ENCODE data around the gene AHCYL2. TPM values are rescaled to one million over a fixed set of nuclear protein-coding genes. Genes with fewer than 3 reads are reported as not detected.

The AHCYL2 gene
- total and polyA plus RNA-seq, 4 experiments from 2014 or later: 8.6 to 16.5 (median 12.1) TPM

DNA sequence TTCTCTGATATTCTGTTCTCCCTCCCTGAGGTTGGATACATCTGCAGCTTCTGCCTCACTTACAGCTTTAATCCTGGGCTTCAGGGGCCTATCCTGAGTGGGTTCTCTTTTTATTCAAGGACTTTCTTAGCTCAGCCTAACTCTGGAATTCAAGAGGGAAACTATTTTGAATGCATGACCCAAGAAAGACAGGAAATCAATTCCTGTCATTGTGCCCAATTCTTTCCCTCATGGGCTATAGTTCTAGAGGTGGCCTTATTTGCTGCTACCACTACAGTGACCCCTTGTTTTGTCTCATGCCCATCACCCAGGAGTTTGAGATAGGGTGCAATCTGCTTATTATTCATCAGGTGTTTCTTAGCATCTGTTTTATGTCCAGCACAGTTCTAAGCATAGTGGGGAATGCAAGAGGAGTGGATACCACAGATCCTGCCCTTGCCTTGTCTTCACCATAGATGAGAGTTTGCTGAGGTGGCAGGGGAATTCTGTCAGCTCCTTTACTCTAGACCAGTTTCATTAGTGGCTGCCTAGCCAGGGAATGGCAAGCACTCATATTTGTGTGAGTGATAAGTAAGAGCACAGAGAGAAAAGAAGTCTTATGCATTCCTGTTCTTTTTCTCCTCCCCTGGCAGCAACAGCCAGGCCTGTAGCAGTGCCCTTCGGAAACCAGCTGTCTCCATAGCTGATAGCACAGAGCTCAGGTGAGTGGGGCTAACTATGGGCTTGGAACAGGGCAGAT, 228.8 kb downstream of the AHCYL2 start:
- Mint-ChIP-seq H3K27ac (no peak overlapping the region), H3K4me3 (no peak overlapping the region), H3K27me3 (no peaks in the 10 kb centered on the region), H3K9me3 (peaks cover 0 to 11% (median 6%) of the 10 kb centered on the region in 8 donors), H3K4me1 (no peaks in the 10 kb centered on the region), H3K36me3 (peaks cover 3 to 6% of the 10 kb centered on the region in 2 donors)
- Histone ChIP-seq H3K27me3 (ENCODE audit: insufficient read depth, low read length) (no peaks in the 10 kb centered on the region), H3K4me3 (ENCODE audit: low read length in 2 of 2) (no peak overlapping the region), H3K27ac (ENCODE audit: low read depth, low read length) (no peak overlapping the region), H3K36me3 (ENCODE audit: insufficient read depth, low read length) (no peaks in the 10 kb centered on the region), H3K9me3 (ENCODE audit: control insufficient read depth in 1 of 2, low read length in 2 of 2) (no peaks in the 10 kb centered on the region), H3K4me1 (ENCODE audit: insufficient read depth, low read length) (no peaks in the 10 kb centered on the region)
- CTCF ChIA-PET (ENCODE audit: partially characterized antibody): interaction anchor here (1.0 to 3.2 kb wide), 2 partner anchors 16 to 19 kb away, joined by 4 to 8 read pairs; partner anchors contain the start of gene STRIP2
- no peak for DNase-seq
- POLR2A ChIA-PET (ENCODE audit: partially characterized antibody): interaction anchor here (0.5 kb wide), 1 partner anchor 1980 kb away, joined by 3 read pairs; no protein-coding TSS in a partner anchor
- intact Hi-C loops (cut with micrococcal nuclease): no loop called here

DNA sequence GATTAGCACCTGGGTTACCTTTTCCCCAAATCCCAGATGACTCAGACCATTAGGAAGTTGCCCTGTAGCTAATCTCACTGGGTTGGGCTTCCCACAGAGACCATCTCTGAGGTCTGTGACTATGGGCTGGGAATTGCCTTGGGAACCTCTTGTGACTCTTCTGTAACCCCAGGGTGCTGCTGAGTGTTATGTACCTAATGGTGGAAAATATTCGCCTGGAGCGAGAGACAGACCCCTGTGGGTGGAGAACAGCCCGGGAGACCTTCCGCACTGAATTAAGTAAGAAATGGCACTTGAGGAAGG, 229.4 kb downstream of the AHCYL2 start:
- Histone ChIP-seq H3K36me3 (ENCODE audit: insufficient read depth, low read length) (no peaks in the 10 kb centered on the region), H3K4me3 (ENCODE audit: low read length in 2 of 2) (no peak overlapping the region), H3K27me3 (ENCODE audit: insufficient read depth, low read length) (no peaks in the 10 kb centered on the region), H3K27ac (ENCODE audit: low read depth, low read length) (no peak overlapping the region), H3K9me3 (ENCODE audit: control insufficient read depth in 1 of 2, low read length in 2 of 2) (no peaks in the 10 kb centered on the region), H3K4me1 (ENCODE audit: insufficient read depth, low read length) (no peaks in the 10 kb centered on the region)
- POLR2A ChIA-PET (ENCODE audit: partially characterized antibody): no interaction called here
- H3K27ac Mint-ChIP-seq: no peak overlapping the region
- H3K36me3 Mint-ChIP-seq: peaks cover 0 to under 1% of the 10 kb centered on the region in 2 donors
- no peaks in the 10 kb centered on the region for H3K4me1 Mint-ChIP-seq
- H3K4me3 Mint-ChIP-seq: peak overlapping the region in 1 of 8 donors; percentile 57
- no peaks in the 10 kb centered on the region for H3K27me3 Mint-ChIP-seq
- peaks cover 0 to 5% (median under 1%) of the 10 kb centered on the region in 8 donors for H3K9me3 Mint-ChIP-seq
- CTCF ChIA-PET (ENCODE audit: partially characterized antibody): interaction anchor here (1.0 to 3.2 kb wide), 2 partner anchors 16 to 20 kb away, joined by 4 to 8 read pairs; partner anchors contain the start of gene STRIP2
- DNase-seq: no peak
- intact Hi-C loops (cut with micrococcal nuclease): no loop called here

DNA sequence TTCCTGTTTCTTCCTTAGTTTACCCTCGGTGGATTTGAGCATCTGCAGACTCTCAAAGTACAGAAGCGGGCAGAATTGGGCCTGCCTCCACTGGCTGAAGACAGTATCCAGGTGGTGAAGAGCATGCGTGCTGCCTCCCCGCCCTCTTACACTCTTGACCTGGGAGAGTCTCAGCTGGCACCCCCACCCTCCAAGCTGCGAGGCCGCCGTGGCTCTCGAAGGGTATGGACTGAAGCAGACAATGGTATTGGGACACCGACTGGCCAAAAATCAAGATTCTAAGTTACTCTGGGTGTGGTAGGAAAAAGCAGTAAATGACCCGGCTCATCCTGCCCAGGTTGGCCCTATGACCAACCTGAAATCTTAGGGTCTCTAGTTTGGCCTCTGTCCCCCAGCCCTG, 231.6 kb downstream of the AHCYL2 start:
- H3K9me3 Mint-ChIP-seq: no peaks in the 10 kb centered on the region
- no peak overlapping the region for H3K4me3 Mint-ChIP-seq
- Histone ChIP-seq H3K4me3 (ENCODE audit: low read length in 2 of 2) (no peak overlapping the region), H3K27me3 (ENCODE audit: insufficient read depth, low read length) (no peaks in the 10 kb centered on the region), H3K27ac (ENCODE audit: low read depth, low read length) (no peak overlapping the region), H3K36me3 (ENCODE audit: insufficient read depth, low read length) (no peaks in the 10 kb centered on the region), H3K9me3 (ENCODE audit: control insufficient read depth in 1 of 2, low read length in 2 of 2) (no peaks in the 10 kb centered on the region), H3K4me1 (ENCODE audit: insufficient read depth, low read length) (no peaks in the 10 kb centered on the region)
- intact Hi-C loops (cut with micrococcal nuclease): no loop called here
- no peak for DNase-seq
- ChIA-PET CTCF (ENCODE audit: partially characterized antibody) (no interaction called here), POLR2A (ENCODE audit: partially characterized antibody) (interaction anchor here (0.7 kb wide), 1 partner anchor 54 kb away, joined by 3 read pairs; no protein-coding TSS in a partner anchor)
- H3K4me1 Mint-ChIP-seq: no peaks in the 10 kb centered on the region
- H3K36me3 Mint-ChIP-seq: no peaks in the 10 kb centered on the region
- H3K27me3 Mint-ChIP-seq: no peaks in the 10 kb centered on the region
- H3K27ac Mint-ChIP-seq: no peak overlapping the region

DNA sequence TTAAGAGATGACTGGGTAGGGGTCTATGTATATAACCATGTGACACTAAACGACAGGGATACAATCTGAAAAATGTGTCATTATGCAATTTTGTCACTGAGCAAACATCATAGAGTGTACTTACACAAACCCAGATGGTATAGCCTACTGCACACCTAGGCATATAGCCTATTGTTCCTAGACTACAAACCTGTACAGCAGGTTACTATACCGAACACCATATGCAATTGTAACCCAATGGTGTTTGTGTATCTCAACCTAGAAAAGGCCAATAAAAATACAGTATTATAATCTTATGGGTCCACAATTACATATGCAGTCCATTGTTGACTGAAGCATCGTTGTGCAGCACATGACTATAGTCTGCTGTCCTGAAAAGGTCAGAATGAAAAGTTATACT, 232.3 kb downstream of the AHCYL2 start:
- Histone ChIP-seq H3K27ac (ENCODE audit: low read depth, low read length) (no peak overlapping the region), H3K36me3 (ENCODE audit: insufficient read depth, low read length) (no peaks in the 10 kb centered on the region), H3K27me3 (ENCODE audit: insufficient read depth, low read length) (no peaks in the 10 kb centered on the region), H3K4me3 (ENCODE audit: low read length in 2 of 2) (no peak overlapping the region), H3K4me1 (ENCODE audit: insufficient read depth, low read length) (no peaks in the 10 kb centered on the region), H3K9me3 (ENCODE audit: control insufficient read depth in 1 of 2, low read length in 2 of 2) (no peaks in the 10 kb centered on the region)
- CTCF ChIA-PET (ENCODE audit: partially characterized antibody): no interaction called here
- DNase-seq: no peak
- Mint-ChIP-seq H3K9me3 (no peaks in the 10 kb centered on the region), H3K36me3 (no peaks in the 10 kb centered on the region), H3K27me3 (no peaks in the 10 kb centered on the region), H3K4me3 (no peak overlapping the region), H3K27ac (no peak overlapping the region), H3K4me1 (no peaks in the 10 kb centered on the region)
- intact Hi-C loops (cut with micrococcal nuclease): no loop called here
- POLR2A ChIA-PET (ENCODE audit: partially characterized antibody): no interaction called here

DNA sequence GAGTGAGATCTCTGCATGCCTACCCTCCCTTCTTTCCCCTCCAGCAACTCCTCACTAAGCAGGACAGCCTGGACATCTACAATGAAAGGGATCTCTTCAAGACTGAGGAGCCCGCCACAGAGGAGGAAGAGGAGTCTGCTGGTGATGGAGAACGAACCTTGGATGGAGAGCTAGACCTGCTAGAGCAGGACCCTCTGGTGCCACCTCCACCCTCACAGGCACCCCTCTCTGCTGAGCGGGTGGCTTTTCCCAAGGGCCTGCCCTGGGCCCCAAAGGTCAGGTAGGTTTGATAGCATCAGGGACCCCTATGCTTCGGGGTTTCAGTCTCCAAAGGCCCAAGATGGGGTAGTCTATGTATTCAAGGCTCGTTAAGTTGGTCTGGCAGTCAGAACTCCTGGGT, 233.3 kb downstream of the AHCYL2 start:
- intact Hi-C loops (cut with micrococcal nuclease): no loop called here
- no peaks in the 10 kb centered on the region for H3K4me1 Mint-ChIP-seq
- Histone ChIP-seq H3K27ac (ENCODE audit: low read depth, low read length) (no peak overlapping the region), H3K4me3 (ENCODE audit: low read length in 2 of 2) (no peak overlapping the region), H3K4me1 (ENCODE audit: insufficient read depth, low read length) (no peaks in the 10 kb centered on the region), H3K27me3 (ENCODE audit: insufficient read depth, low read length) (no peaks in the 10 kb centered on the region), H3K36me3 (ENCODE audit: insufficient read depth, low read length) (no peaks in the 10 kb centered on the region), H3K9me3 (ENCODE audit: control insufficient read depth in 1 of 2, low read length in 2 of 2) (no peaks in the 10 kb centered on the region)
- ChIA-PET CTCF (ENCODE audit: partially characterized antibody) (interaction anchor here (0.6 kb wide), 1 partner anchor 553 kb away, joined by 3 read pairs; no protein-coding TSS in a partner anchor), POLR2A (ENCODE audit: partially characterized antibody) (no interaction called here)
- no peaks in the 10 kb centered on the region for H3K27me3 Mint-ChIP-seq
- H3K4me3 Mint-ChIP-seq: no peak overlapping the region
- H3K27ac Mint-ChIP-seq: no peak overlapping the region
- no peak for DNase-seq
- no peaks in the 10 kb centered on the region for H3K9me3 Mint-ChIP-seq
- H3K36me3 Mint-ChIP-seq: no peaks in the 10 kb centered on the region

DNA sequence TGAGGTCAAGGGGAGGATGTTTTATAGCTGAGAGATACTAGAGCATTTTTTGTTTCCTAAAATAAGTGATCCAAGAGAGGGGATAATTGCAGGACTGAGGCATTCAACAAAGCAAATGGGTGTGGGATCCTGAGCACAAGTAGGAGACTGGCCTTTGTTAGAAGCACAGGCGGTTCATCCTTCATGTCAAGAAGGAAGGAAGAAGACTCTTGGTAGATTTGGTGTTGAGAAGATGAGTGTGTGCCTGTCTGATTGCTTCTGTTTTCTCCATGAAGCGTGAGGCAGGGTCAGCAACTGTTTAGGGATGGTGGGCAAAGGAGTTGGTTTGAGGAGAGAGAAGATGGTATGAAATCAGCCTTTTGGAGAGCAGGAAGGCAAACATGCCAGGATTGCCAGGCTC, 237.0 kb downstream of the AHCYL2 start:
- Histone ChIP-seq H3K4me3 (ENCODE audit: low read length in 2 of 2) (no peak overlapping the region), H3K4me1 (ENCODE audit: insufficient read depth, low read length) (no peaks in the 10 kb centered on the region), H3K27ac (ENCODE audit: low read depth, low read length) (no peak overlapping the region), H3K9me3 (ENCODE audit: control insufficient read depth in 1 of 2, low read length in 2 of 2) (no peaks in the 10 kb centered on the region), H3K36me3 (ENCODE audit: insufficient read depth, low read length) (no peaks in the 10 kb centered on the region), H3K27me3 (ENCODE audit: insufficient read depth, low read length) (no peaks in the 10 kb centered on the region)
- intact Hi-C loops (cut with micrococcal nuclease): no loop called here
- Mint-ChIP-seq H3K27me3 (no peaks in the 10 kb centered on the region), H3K4me1 (no peaks in the 10 kb centered on the region), H3K9me3 (no peaks in the 10 kb centered on the region), H3K27ac (no peak overlapping the region), H3K4me3 (no peak overlapping the region), H3K36me3 (no peaks in the 10 kb centered on the region)
- DNase-seq: no peak
- ChIA-PET CTCF (ENCODE audit: partially characterized antibody) (interaction anchor here (0.7 to 1.1 kb wide), 4 partner anchors 86 to 243 kb away, joined by 3 read pairs; no protein-coding TSS in a partner anchor), POLR2A (ENCODE audit: partially characterized antibody) (no interaction called here)

DNA sequence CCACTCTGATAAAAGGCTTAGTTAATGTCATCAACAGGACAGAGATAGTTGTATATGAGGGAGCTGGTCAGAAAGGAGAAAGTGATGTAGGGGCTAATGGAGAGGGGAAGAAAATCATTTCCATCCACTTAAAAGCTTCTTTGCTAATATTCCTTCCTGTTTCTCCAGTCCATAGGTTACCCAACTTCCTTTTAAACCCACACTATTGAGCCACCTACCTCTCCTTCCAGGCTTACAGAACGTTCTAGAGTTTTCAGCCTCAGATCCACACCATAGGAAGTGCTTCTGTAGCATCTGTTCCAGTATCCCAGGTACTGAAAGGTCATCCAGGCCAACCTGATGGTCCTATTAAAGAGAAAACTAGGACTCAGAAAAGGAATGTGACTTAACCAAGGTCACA, 237.6 kb downstream of the AHCYL2 start:
- POLR2A ChIA-PET (ENCODE audit: partially characterized antibody): no interaction called here
- Mint-ChIP-seq H3K4me3 (no peak overlapping the region), H3K4me1 (no peaks in the 10 kb centered on the region), H3K36me3 (no peaks in the 10 kb centered on the region), H3K27ac (no peak overlapping the region), H3K27me3 (no peaks in the 10 kb centered on the region), H3K9me3 (no peaks in the 10 kb centered on the region)
- intact Hi-C loops (cut with micrococcal nuclease): no loop called here
- Histone ChIP-seq H3K4me3 (ENCODE audit: low read length in 2 of 2) (no peak overlapping the region), H3K36me3 (ENCODE audit: insufficient read depth, low read length) (no peaks in the 10 kb centered on the region), H3K9me3 (ENCODE audit: control insufficient read depth in 1 of 2, low read length in 2 of 2) (no peaks in the 10 kb centered on the region), H3K27me3 (ENCODE audit: insufficient read depth, low read length) (no peaks in the 10 kb centered on the region), H3K27ac (ENCODE audit: low read depth, low read length) (no peak overlapping the region), H3K4me1 (ENCODE audit: insufficient read depth, low read length) (no peaks in the 10 kb centered on the region)
- CTCF ChIA-PET (ENCODE audit: partially characterized antibody): interaction anchor here (0.9 to 1.3 kb wide), 4 partner anchors 9 to 244 kb away, joined by 3 to 7 read pairs (median 3); no protein-coding TSS in a partner anchor
- DNase-seq: no peak
